ENCODE data around the gene PLEKHJ1.

GRCh38 chr19:2201473-2202148 lies 34.5 kb downstream of the PLEKHJ1 start:
- no peak for TF ChIP-seq CTCF (conservative IDR thresholded peaks at IDR 0.05)
- TF ChIP-seq ZFX (IDR thresholded peaks at IDR 0.05), result no peak

Measured in C4-2B (cell line).